Measurements from ENCODE around the gene PCAT7. TPM values are rescaled to one million over a fixed set of nuclear protein-coding genes. Genes with fewer than 3 reads are reported as not detected.

Gene PCAT7
- total and polyA plus RNA-seq, 3 donors from 2014 or later: 4.3 to 9.2 (median 5.4) TPM

DNA sequence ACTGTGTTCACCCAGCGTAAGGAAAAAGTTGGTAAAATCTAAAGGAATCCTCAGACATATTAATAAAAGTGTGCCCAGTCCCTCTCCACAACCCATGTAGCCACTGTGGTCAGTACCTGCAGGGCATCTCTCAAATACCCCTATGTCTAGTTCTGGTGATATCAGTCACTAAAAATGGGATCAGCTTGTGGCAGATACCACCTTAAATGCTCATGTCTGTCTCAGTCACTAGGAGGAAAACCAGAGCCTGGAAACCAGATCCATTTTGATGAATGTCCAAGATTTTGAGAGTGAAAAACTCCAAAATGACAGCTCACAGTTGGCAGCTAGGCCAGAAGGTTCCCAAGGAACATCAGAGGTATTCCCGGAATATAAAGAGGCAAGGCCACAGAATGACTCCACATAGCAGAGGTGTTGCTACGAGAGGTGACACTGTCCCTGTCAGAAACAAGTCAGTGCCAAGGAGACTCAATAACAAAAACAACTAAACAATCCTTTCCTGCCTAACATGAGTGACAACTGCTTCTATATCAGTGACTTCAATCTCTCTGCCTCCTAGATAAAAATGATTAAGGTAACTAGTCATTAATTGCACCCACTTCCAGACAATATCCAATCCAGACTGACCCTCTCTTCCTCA, 13.5 kb downstream of the PCAT7 start:
- Histone ChIP-seq H3K9me3 (no peaks in the 10 kb centered on the region), H3K27ac (no peak overlapping the region), H3K4me1 (no peaks in the 10 kb centered on the region), H3K27me3 (no peaks in the 10 kb centered on the region), H3K36me3 (ENCODE audit: low read depth, missing control alignments) (no peaks in the 10 kb centered on the region), H3K4me3 (no peak overlapping the region)
- no peak for TF ChIP-seq POLR2A (IDR thresholded peaks at IDR 0.05)
- TF ChIP-seq, protein P1, sequence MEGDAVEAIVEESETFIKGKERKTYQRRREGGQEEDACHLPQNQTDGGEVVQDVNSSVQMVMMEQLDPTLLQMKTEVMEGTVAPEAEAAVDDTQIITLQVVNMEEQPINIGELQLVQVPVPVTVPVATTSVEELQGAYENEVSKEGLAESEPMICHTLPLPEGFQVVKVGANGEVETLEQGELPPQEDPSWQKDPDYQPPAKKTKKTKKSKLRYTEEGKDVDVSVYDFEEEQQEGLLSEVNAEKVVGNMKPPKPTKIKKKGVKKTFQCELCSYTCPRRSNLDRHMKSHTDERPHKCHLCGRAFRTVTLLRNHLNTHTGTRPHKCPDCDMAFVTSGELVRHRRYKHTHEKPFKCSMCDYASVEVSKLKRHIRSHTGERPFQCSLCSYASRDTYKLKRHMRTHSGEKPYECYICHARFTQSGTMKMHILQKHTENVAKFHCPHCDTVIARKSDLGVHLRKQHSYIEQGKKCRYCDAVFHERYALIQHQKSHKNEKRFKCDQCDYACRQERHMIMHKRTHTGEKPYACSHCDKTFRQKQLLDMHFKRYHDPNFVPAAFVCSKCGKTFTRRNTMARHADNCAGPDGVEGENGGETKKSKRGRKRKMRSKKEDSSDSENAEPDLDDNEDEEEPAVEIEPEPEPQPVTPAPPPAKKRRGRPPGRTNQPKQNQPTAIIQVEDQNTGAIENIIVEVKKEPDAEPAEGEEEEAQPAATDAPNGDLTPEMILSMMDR (IDR thresholded peaks at IDR 0.05): no peak
- no peak for DNase-seq
- intact Hi-C loops (cut with DNase I; ENCODE audit: low total_unique reads): no loop called here
- 89 to 91% methylated on average over 3 of the region's 3 CpGs for WGBS, 2 donors

DNA sequence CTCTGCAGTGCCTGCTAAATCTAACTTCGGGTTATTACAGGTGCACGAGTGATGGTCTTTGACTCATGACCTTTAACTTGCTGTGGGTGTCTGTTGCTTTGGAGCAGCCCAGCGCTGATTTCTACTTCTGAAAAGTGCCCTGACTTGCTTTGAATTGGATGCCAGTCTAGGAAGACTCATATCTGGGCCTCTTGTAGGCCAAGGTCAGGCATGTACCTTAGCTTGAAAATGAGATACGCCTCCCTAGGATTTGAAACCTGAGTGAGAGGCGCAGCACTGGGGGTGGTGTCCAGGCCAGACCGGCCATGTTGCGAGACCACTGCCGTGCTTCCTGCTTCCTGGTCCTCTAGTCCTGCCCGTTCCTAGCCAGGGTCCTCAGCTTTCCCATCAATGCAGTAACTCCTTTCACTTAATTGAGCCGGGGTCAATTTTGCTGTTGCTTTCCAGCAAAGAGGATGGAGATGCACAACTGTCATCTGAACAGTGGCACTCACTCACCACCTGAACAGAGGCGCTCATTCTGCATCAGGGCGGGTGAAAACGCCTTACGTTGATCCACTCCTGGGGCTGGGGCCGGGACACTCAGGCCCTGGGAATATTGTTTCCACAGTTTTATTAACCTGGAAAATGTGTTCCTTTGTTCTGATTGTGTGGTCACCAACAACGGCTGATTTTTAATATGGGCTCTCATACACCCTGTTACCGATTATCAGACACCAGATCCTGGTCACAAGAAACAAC, 14.3 kb downstream of the PCAT7 start:
- DNase-seq: no peak
- H3K9me3 ChIP-seq: no peaks in the 10 kb centered on the region
- no peaks in the 10 kb centered on the region for H3K36me3 ChIP-seq (ENCODE audit: low read depth, missing control alignments)
- intact Hi-C loops (cut with DNase I; ENCODE audit: low total_unique reads): no loop called here
- WGBS, 2 donors: 90 to 91% methylated on average over 17 of the region's 17 CpGs
- TF ChIP-seq POLR2A (IDR thresholded peaks at IDR 0.05): no peak
- TF ChIP-seq, protein P1 (IDR thresholded peaks at IDR 0.05): no peak
- H3K27me3 ChIP-seq: no peaks in the 10 kb centered on the region
- no peak overlapping the region for H3K27ac ChIP-seq
- no peak overlapping the region for H3K4me3 ChIP-seq
- no peaks in the 10 kb centered on the region for H3K4me1 ChIP-seq

DNA sequence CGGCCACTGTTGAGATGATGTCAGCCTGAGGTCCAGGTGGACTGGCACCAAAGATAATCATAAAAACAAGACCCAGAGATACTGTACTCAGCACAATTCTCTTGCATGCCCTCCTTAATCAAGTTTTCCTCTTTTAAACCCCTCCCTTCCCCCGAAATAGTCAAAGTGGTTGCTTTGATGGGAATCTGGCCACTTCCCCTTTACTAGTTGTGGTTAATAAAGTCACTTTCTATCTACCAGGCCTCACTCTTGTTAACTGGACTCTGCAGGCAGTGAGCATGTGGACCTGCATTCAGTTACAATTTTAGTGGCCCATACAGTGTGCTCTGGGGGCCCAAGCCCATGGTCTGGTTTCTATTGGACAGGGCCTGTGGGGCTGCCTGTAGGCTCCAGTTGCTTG, 21.2 kb downstream of the PCAT7 start:
- intact Hi-C loops (cut with DNase I; ENCODE audit: low total_unique reads): no loop called here
- TF ChIP-seq, protein P1 (IDR thresholded peaks at IDR 0.05): no peak
- no peak for TF ChIP-seq POLR2A (IDR thresholded peaks at IDR 0.05)
- Histone ChIP-seq H3K4me3 (no peak overlapping the region), H3K9me3 (no peaks in the 10 kb centered on the region), H3K36me3 (ENCODE audit: low read depth, missing control alignments) (no peaks in the 10 kb centered on the region), H3K27ac (no peak overlapping the region), H3K27me3 (no peaks in the 10 kb centered on the region), H3K4me1 (no peaks in the 10 kb centered on the region)
- DNase-seq: no peak
- WGBS, 2 donors: 77 to 96% methylated on average over 2 of the region's 2 CpGs

DNA sequence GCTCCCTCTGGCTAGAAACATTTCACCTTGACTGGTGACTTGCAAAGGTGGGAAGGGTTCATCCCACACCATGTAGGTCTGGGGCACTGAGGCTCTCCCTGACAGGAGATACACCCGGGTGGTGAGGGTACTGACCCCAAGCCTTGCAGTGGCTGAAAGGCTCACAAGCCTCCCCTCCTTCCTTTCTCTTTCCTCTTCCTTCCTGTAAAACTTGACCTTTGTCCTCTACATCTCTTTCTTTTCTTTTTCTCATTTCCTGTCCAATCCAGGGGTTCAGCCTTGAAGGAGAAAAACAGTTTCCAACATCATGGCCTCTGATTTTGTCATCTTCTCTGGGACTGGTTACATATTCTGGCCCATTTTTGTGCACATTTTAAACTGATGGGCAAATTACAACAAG, 22.2 kb downstream of the PCAT7 start:
- Histone ChIP-seq H3K27ac (no peak overlapping the region), H3K4me1 (no peaks in the 10 kb centered on the region), H3K9me3 (no peaks in the 10 kb centered on the region), H3K36me3 (ENCODE audit: low read depth, missing control alignments) (no peaks in the 10 kb centered on the region), H3K27me3 (no peaks in the 10 kb centered on the region), H3K4me3 (no peak overlapping the region)
- intact Hi-C loops (cut with DNase I; ENCODE audit: low total_unique reads): no loop called here
- WGBS, 2 donors: 0 to 38% methylated on average over 1 of the region's 1 CpG
- DNase-seq: no peak
- TF ChIP-seq, protein P1 (IDR thresholded peaks at IDR 0.05): no peak
- TF ChIP-seq POLR2A (IDR thresholded peaks at IDR 0.05): no peak
